Neutrophil (primary cell): Measurements from ENCODE around the gene ROR2.

Experiments used
- H3K27ac ChIP-seq: fragments of 200-600 bp; sonication (generic); 2 replicates; pipeline ENCODE4 v1.5.1; 2016; ENCODE audit warnings: mild to moderate bottlenecking, moderate library complexity
- H3K27me3 ChIP-seq: fragments of 200-600 bp; sonication (generic); 2 replicates; pipeline ENCODE4 v1.6.0; 2016; ENCODE audit warnings: mild to moderate bottlenecking
- H3K36me3 ChIP-seq: fragments of 200-600 bp; sonication (generic); 2 replicates; pipeline ENCODE4 v1.5.1; 2017
- H3K4me1 ChIP-seq, 2 experiments: fragments of 200-600 bp in 1 of 2; sonication (generic) in 1 of 2; 1 replicate in 1 of 2; 2 replicates in 1 of 2; pipeline versions ENCODE4 v1.5.1 to v1.6.1; 2013 to 2016; ENCODE audit warnings: low read depth in 1 of 2, low read length in 1 of 2, mild to moderate bottlenecking in 1 of 2, moderate library complexity in 1 of 2; ENCODE audit not compliant: control insufficient read depth in 1 of 2, insufficient read depth in 1 of 2
- H3K4me3 ChIP-seq, 2 experiments: fragments of 200-600 bp in 1 of 2; sonication (generic) in 1 of 2; 1 replicate in 1 of 2; 2 replicates in 1 of 2; pipeline ENCODE4 v1.5.1; 2013 to 2016; ENCODE audit warnings: low read depth in 1 of 2, low read length in 1 of 2, mild to moderate bottlenecking in 1 of 2, moderate library complexity in 1 of 2
- H3K9me3 ChIP-seq: fragments of 200-600 bp; sonication (generic); 2 replicates; pipeline ENCODE4 v1.5.1; 2016
- TF ChIP-seq, protein P1 (sequence below): fragments of 200-600 bp; sonication (generic); IDR thresholded peaks from 2 replicates; pipeline ENCODE4 v1.5.1; 2016; ENCODE audit warnings: antibody characterized with exemption

ROR2 gene

DNA sequence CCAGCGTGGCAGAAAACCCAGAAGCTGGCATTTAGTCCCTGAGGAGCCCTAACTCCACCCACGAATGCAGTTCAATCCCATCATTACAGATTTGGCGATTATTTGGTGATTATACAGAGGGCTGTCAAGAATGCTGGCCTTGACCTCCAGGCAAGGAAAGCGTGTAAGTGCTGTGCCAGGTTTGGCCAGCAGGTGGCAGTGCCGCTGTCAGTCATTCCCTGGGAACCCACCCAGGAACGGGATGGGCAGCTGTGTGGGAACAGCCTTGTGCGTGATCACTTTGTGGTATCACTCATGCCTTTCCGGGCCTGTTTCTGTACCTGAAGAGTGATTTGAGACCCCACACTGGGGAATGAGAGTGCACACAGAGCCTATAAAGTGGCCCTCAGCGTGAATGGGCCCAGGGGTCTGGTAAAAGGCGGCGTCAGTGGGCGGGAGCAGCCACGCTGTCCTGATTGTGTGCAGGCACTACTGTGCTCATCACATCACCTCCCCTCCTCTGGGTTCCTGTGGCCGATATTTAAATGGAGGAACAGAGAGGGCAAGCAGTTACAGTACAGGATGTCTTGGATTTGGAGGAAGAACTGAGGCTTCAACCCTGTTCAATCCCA lies 215.6 kb downstream of the ROR2 start:
- no peak overlapping the region for H3K27ac ChIP-seq
- no peaks in the 10 kb centered on the region for H3K27me3 ChIP-seq
- no peaks in the 10 kb centered on the region for H3K9me3 ChIP-seq
- H3K4me1 ChIP-seq, result no peaks in the 10 kb centered on the region
- TF ChIP-seq, protein P1, sequence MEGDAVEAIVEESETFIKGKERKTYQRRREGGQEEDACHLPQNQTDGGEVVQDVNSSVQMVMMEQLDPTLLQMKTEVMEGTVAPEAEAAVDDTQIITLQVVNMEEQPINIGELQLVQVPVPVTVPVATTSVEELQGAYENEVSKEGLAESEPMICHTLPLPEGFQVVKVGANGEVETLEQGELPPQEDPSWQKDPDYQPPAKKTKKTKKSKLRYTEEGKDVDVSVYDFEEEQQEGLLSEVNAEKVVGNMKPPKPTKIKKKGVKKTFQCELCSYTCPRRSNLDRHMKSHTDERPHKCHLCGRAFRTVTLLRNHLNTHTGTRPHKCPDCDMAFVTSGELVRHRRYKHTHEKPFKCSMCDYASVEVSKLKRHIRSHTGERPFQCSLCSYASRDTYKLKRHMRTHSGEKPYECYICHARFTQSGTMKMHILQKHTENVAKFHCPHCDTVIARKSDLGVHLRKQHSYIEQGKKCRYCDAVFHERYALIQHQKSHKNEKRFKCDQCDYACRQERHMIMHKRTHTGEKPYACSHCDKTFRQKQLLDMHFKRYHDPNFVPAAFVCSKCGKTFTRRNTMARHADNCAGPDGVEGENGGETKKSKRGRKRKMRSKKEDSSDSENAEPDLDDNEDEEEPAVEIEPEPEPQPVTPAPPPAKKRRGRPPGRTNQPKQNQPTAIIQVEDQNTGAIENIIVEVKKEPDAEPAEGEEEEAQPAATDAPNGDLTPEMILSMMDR, result peak; percentile 87
- H3K36me3 ChIP-seq, result no peaks in the 10 kb centered on the region
- no peak overlapping the region for H3K4me3 ChIP-seq

DNA sequence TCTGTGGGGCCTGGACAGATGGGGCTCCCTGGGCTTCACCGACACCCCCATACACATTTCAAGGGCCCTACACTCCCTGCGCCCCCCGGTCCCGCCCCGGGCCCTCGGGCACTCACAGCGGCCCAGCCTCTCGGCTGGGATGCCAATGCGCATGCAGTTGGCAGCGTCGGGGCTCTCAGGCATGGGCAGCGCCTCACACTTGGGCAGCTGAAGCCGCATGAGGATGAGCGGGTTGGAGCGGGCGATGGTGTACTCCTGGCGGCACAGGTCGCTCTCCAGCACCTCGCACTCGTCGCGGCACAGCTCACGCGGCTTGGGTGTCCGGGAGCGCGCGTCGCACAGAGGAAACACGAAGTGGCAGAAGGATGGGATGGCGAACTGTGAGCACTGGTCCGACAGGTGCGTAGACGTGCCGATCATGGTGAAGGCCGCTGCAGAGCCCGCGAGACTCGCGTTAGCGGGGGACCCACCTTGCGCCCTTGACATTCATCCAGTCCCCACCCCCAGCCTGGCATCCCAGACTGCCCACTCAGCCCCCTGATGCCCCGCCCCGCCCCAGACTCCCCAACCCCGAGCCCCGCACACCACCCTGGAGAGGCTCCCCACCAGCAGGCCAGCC lies 216.9 kb downstream of the ROR2 start:
- Histone ChIP-seq H3K27me3 (no peaks in the 10 kb centered on the region), H3K4me3 (no peak overlapping the region), H3K9me3 (no peaks in the 10 kb centered on the region), H3K4me1 (no peaks in the 10 kb centered on the region), H3K36me3 (no peaks in the 10 kb centered on the region), H3K27ac (no peak overlapping the region)
- TF ChIP-seq, protein P1, result no peak

DNA sequence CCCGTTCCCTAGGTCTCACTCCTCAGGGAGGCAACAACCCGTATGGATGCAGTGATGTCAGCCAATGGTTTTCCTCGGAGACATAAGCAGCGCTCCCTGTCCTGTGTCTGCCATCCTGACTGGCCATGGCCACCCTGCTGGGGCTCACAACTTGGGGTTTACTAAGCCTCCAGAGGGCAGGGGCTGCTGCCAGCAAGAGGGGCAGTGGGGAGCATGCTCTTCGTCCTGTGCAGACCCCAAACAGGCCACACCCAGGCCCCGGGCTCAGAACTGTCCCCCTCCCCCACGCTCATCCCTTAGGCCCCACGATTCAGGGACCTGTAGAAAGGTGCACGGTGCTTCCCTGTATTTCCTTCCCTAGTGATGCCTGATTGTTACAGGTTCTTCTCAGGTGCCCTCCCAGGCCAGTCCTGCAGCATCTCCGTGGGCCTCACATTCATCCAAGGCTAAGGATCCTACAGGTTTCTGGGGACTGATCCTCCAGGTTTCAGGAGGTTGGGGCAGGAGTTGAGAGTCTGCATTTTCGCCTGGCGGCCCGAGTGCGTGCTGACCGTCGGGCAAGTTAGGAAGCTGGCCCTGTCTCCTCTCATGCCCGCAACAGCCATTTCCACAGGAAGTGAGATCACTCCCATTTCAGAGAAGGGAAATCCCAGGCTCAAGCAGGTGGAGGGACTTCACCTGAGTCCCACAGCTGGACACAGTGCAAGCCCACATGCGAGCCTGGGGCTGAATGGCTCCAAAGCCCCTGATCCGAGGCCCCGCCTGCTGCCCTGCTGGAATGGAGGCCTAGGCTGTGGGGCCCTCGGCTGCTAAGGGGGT lies 217.6 kb downstream of the ROR2 start:
- H3K9me3 ChIP-seq, result no peaks in the 10 kb centered on the region
- H3K36me3 ChIP-seq, result no peaks in the 10 kb centered on the region
- no peak overlapping the region for H3K4me3 ChIP-seq
- H3K4me1 ChIP-seq, result no peaks in the 10 kb centered on the region
- H3K27ac ChIP-seq, result no peak overlapping the region
- TF ChIP-seq, protein P1, result no peak
- H3K27me3 ChIP-seq, result no peaks in the 10 kb centered on the region

DNA sequence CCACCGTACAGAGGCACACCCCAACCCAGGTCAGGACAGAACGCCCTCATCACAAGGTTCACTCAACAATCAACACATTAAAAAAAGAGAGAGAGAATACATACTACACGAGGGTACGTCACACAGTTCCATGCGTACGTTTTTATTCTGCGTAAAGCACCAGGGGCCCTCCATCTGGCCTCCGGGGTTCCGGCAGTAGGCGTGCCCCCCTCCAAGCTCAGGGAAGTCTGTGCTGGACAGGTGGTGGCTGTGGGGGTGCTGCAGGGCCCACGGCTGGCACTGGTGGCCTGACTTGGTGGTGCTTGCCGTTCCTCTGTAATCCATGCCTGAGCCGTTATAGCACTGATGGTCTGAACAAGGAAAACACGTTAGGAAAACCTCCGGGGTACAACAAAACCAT lies 219.2 kb downstream of the ROR2 start:
- TF ChIP-seq, protein P1, result no peak

DNA sequence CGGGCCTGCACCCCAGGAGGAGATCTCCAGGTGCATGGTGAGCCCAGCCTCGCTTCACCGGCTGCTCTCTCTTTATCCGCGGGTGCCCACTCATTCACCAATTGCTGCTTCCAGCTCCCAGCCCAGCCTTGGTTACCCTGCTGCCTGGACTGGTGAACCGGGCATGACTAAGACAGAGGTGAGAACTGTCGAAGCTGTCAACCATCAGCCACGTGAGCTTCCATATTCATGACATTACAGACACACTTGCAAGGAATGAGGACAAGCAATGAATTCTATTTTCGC lies 220.5 kb downstream of the ROR2 start:
- H3K36me3 ChIP-seq, result no peaks in the 10 kb centered on the region
- H3K27ac ChIP-seq, result no peak overlapping the region
- H3K27me3 ChIP-seq, result no peaks in the 10 kb centered on the region
- no peaks in the 10 kb centered on the region for H3K9me3 ChIP-seq
- no peaks in the 10 kb centered on the region for H3K4me1 ChIP-seq
- TF ChIP-seq, protein P1, result no peak
- no peak overlapping the region for H3K4me3 ChIP-seq

More for the DNA sequence above, 219.2 kb downstream of the ROR2 start:
- no peaks in the 10 kb centered on the region for H3K9me3 ChIP-seq
- H3K27me3 ChIP-seq, result no peaks in the 10 kb centered on the region
- no peaks in the 10 kb centered on the region for H3K36me3 ChIP-seq
- no peaks in the 10 kb centered on the region for H3K4me1 ChIP-seq
- H3K27ac ChIP-seq, result no peak overlapping the region
- H3K4me3 ChIP-seq, result no peak overlapping the region
